DOHH2 (cell line): Measurements from ENCODE around the gene TLX2.

Experiments
- CTCF ChIP-seq: fragments of 200-600 bp; sonication (generic); IDR thresholded peaks from one replicate; pipeline ENCODE4 v1.5.1; 2014; ENCODE audit warnings: antibody characterized with exemption, mild to moderate bottlenecking, low read depth, low read length; ENCODE audit not compliant: poor library complexity, severe bottlenecking
- EZH2phosphoT487 ChIP-seq: fragments of 200-600 bp; sonication (generic); IDR thresholded peaks from 2 replicates; pipeline ENCODE4 v1.6.1; 2017; ENCODE audit warnings: borderline replicate concordance, mild to moderate bottlenecking, antibody characterized with exemption, low read length, moderate library complexity, mixed read lengths

GRCh38 chr2:74482801-74483674 is 31.2 kb upstream of the TLX2 start, which contains the start of the genes CCDC142 and TTC31:
- TF ChIP-seq CTCF (peak; percentile 97), EZH2phosphoT487 (no peak)
